Muscle layer of colon (tissue), 2 donors: ENCODE data around the gene CENPO.
A peak's percentile ranks its signal among the peaks of the same experiment; 100 is the strongest.
"Not testable (repeated sequence)": the region's sequence is repeated elsewhere in the genome, so short reads cannot be mapped to it uniquely, and the experiment has no call there.

ENCODE experiments used
- H3K27ac ChIP-seq: one replicate; pipeline ENCODE4 v1.7.0; 2013; ENCODE audit warnings: low read depth, mild to moderate bottlenecking, low read length, moderate library complexity
- H3K27me3 ChIP-seq, 2 donors: one replicate each; pipeline ENCODE4 v1.7.0; 2013; ENCODE audit warnings: low read length in 2 of 2, mild to moderate bottlenecking in 2 of 2; ENCODE audit not compliant: insufficient read depth in 2 of 2, control insufficient read depth in 1 of 2
- H3K36me3 ChIP-seq: one replicate; pipeline ENCODE4 v1.7.0; 2013; ENCODE audit warnings: mild to moderate bottlenecking, low read length; ENCODE audit not compliant: insufficient read depth
- H3K4me1 ChIP-seq: one replicate; pipeline ENCODE4 v1.7.0; 2013; ENCODE audit warnings: mild to moderate bottlenecking, low read length; ENCODE audit not compliant: insufficient read depth
- H3K4me3 ChIP-seq, 2 donors: one replicate each; pipeline ENCODE4 v1.7.0; 2013; ENCODE audit warnings: low read length in 2 of 2, low read depth in 1 of 2, mild to moderate bottlenecking in 1 of 2, moderate library complexity in 1 of 2
- H3K9ac ChIP-seq: one replicate; pipeline ENCODE4 v1.7.0; 2013; ENCODE audit warnings: low read length
- H3K9me3 ChIP-seq: one replicate; pipeline ENCODE4 v1.7.0; 2013; ENCODE audit warnings: mild to moderate bottlenecking, low read length
- donor health status: abdominal sarcoma.
- donor health status: Adenocarcinoma of cecum.

Gene CENPO

DNA sequence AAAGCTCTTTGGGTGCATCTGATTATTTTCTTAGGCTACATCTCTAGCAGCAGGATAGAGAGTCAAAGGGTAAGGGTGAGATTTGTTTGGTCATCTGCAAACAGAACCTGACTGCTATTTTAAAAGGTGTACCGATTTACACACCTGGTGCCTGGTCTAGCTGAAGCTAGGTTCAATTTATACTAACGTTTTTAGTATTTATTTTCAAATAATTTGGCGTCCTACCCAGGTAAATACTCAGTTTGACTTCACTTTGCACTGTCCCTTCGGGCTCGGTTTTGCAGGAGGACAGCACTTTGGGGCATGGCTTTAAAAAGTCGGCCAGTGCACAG, 717 bp upstream of the CENPO start:
- Histone ChIP-seq H3K9ac (peak overlapping the region; percentile 31), H3K27ac (peak overlapping the region; percentile 98), H3K36me3 (no peaks in the 10 kb centered on the region), H3K9me3 (no peaks in the 10 kb centered on the region), H3K4me3 (peak overlapping the region; percentile 61 to 81), H3K27me3 (no peaks in the 10 kb centered on the region), H3K4me1 (peaks cover 6% of the 10 kb centered on the region)

- Histone ChIP-seq H3K9ac (no peak overlapping the region), H3K27ac (peak overlapping the region; percentile 98), H3K36me3 (no peaks in the 10 kb centered on the region)
Observed at GRCh38 chr2:24793761-24794435, 673 bp downstream of the CENPO start.

DNA sequence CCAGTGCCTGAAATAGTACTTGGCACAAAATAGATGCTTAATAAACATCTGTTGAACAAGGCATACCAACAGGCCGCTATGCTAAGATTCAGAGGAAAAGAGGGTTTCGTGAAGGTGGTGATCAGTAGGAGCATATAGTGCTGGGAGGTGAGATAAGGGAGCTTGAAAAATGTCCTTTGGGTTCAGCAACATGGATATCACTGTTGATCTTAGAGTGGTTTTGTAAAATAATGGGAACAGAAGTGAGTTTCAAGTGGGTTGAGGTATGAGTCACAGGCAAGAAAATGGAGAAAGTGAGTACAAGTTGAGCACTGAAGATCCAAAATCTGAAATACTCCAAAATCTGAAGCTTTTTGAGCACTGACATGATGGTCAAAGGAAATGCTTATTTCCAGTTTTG, 4.4 kb downstream of the CENPO start:
- no peak overlapping the region for H3K4me3 ChIP-seq
- peaks cover 6% of the 10 kb centered on the region for H3K4me1 ChIP-seq
- no peaks in the 10 kb centered on the region for H3K36me3 ChIP-seq
- no peak overlapping the region for H3K27ac ChIP-seq
- H3K27me3 ChIP-seq: no peaks in the 10 kb centered on the region
- no peak overlapping the region for H3K9ac ChIP-seq
- H3K9me3 ChIP-seq: no peaks in the 10 kb centered on the region

More at GRCh38 chr2:24793761-24794435, 673 bp downstream of the CENPO start:
- H3K27me3 ChIP-seq: no peaks in the 10 kb centered on the region
- peaks cover 6% of the 10 kb centered on the region for H3K4me1 ChIP-seq
- H3K9me3 ChIP-seq: no peaks in the 10 kb centered on the region
- H3K4me3 ChIP-seq: peak overlapping the region; percentile 61 to 81

GRCh38 chr2:24800487-24800886, 7.3 kb downstream of the CENPO start:
- H3K4me3 ChIP-seq, H3K27me3 ChIP-seq: not testable (repeated sequence)

GRCh38 chr2:24805811-24806660, 12.8 kb downstream of the CENPO start:
- not testable (repeated sequence) for H3K27ac ChIP-seq, H3K36me3 ChIP-seq, H3K4me3 ChIP-seq, H3K9me3 ChIP-seq, H3K27me3 ChIP-seq, H3K4me1 ChIP-seq, H3K9ac ChIP-seq

More at GRCh38 chr2:24800487-24800886, 7.3 kb downstream of the CENPO start:
- H3K36me3 ChIP-seq, H3K9me3 ChIP-seq, H3K9ac ChIP-seq, H3K4me1 ChIP-seq, H3K27ac ChIP-seq: not testable (repeated sequence)

DNA sequence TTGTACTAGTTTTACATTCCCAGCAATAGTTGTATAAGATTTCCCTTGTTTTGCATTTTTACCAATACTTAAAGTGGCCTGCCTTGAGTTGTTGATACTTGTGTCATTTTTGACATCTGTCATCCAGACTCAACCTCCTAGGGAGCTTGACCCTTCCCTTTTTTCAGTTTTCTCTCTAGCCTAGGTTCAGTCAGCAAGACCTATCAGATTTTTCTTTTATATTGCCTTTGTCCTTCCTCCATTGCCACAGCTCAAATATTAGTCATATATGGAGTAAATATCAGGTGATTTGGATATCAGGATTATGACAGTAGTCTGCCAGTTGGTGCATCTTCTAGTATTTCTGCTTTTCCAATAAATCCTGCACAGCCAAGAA, 13.4 kb downstream of the CENPO start:
- no peak overlapping the region for H3K9ac ChIP-seq
- H3K27me3 ChIP-seq: no peaks in the 10 kb centered on the region
- no peaks in the 10 kb centered on the region for H3K36me3 ChIP-seq
- no peaks in the 10 kb centered on the region for H3K9me3 ChIP-seq
- no peaks in the 10 kb centered on the region for H3K4me1 ChIP-seq
- no peak overlapping the region for H3K27ac ChIP-seq
- no peak overlapping the region for H3K4me3 ChIP-seq

DNA sequence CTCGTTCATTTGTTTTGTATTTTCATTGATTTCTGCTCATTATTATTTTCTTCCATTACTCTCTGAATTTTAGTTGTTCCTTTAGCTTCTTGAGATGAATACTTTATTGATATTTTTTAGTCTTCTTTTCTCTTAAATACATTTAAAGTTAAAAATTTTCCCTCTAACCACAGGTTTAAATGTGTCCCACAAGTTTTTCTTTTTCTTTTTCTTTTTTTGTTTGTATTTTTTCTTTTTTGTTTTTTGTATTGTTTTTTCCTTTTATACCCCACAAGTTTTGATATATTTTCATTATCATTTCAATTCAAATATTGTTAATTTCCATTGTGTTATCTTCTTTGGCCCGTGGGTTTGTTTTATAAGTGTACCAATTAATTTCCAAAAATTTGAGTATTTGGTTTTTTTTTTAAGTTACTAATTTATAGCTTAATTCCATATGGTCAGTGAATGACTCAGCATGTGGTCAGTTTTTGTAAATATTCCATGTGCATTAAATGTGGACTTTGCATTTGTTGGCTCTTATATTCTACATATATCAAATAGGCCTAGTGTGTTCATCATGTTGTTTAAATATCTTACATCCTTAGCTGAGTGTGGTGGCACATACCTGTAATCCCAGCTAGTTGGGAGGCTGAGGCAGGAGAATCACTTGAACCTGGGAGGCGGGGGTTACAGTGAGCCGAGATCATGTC, 16.2 kb downstream of the CENPO start:
- no peaks in the 10 kb centered on the region for H3K36me3 ChIP-seq
- H3K27ac ChIP-seq: no peak overlapping the region
- no peaks in the 10 kb centered on the region for H3K4me1 ChIP-seq
- no peak overlapping the region for H3K4me3 ChIP-seq
- H3K9ac ChIP-seq: no peak overlapping the region
- no peaks in the 10 kb centered on the region for H3K9me3 ChIP-seq
- no peaks in the 10 kb centered on the region for H3K27me3 ChIP-seq

DNA sequence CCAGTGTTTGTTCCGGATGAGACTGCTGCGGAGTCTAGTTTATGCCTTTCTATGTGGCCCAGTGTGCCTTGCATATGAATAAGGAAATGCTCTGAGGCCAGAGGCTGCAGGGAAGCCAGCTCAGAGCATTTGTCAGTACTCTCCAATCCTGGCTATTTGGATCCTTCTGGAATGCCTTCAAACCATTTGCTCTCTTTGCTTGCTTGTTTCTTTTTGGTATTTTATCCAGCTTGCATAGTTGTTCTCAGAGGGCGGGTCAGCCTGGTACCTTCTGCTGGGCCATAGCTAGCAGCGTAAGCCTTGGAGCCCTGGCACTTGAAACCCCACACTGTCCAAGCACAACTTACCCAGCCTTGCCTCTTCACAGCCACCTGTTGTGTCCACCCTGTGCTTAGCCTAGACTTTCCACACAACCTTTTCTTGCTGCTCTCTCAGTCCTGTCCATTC, 20.5 kb downstream of the CENPO start:
- no peak overlapping the region for H3K27ac ChIP-seq
- no peaks in the 10 kb centered on the region for H3K9me3 ChIP-seq
- H3K9ac ChIP-seq: no peak overlapping the region
- peaks cover 6% of the 10 kb centered on the region for H3K36me3 ChIP-seq
- no peaks in the 10 kb centered on the region for H3K4me1 ChIP-seq
- no peaks in the 10 kb centered on the region for H3K27me3 ChIP-seq
- no peak overlapping the region for H3K4me3 ChIP-seq

- H3K36me3 ChIP-seq: peaks cover 8% of the 10 kb centered on the region
Observed at GRCh38 chr2:24814516-24814915, 21.3 kb downstream of the CENPO start.

DNA sequence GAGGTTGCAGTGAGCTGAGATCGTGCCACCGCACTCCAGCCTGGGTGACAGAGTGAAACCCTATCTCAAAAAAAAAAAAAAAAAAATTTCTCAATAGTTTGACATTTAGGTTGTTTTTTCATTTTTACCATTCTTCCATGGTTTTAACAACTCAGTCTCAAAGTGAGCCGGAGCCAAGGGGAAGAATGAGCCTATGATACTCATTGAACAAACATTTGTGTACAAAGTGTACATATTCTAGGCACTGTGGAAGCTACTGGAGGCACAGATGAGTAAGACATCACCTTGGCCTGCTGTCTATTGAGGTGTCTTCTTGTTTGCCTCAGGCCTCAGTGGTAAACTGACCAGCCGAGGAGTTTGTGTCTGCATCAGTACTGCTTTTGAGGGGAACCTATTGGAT, 21.9 kb downstream of the CENPO start:
- Histone ChIP-seq H3K36me3 (peaks cover 11% of the 10 kb centered on the region), H3K27me3 (no peaks in the 10 kb centered on the region), H3K27ac (no peak overlapping the region), H3K4me1 (no peaks in the 10 kb centered on the region), H3K9me3 (no peaks in the 10 kb centered on the region), H3K9ac (no peak overlapping the region), H3K4me3 (no peak overlapping the region)

More at GRCh38 chr2:24814516-24814915, 21.3 kb downstream of the CENPO start:
- Histone ChIP-seq H3K4me1 (no peaks in the 10 kb centered on the region), H3K27me3 (no peaks in the 10 kb centered on the region), H3K27ac (no peak overlapping the region), H3K4me3 (no peak overlapping the region), H3K9ac (no peak overlapping the region), H3K9me3 (no peaks in the 10 kb centered on the region)

DNA sequence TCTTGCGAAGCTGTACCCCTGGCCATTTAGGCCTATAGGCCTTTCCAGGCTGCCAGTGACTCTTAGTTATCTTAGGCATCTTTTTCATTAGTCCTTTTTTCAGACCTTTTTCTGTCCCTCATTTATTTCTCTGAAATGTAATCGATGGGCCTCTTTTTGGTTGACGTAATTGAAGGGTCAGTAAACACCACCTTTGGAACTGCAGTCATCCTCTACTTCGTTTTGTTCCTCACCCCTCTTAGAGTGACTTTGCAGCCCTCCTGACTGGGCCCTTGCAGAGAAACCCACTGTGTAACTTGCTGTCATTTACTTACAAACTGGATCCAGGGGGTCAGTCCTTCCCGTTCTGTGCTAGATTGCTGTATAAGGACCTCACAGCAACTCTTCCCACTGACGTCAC, 23.2 kb downstream of the CENPO start:
- no peaks in the 10 kb centered on the region for H3K9me3 ChIP-seq

More for the DNA sequence above, 23.2 kb downstream of the CENPO start:
- H3K4me3 ChIP-seq: no peak overlapping the region
- no peak overlapping the region for H3K9ac ChIP-seq
- H3K36me3 ChIP-seq: peaks cover 11% of the 10 kb centered on the region
- H3K4me1 ChIP-seq: no peaks in the 10 kb centered on the region
- H3K27ac ChIP-seq: no peak overlapping the region
- no peaks in the 10 kb centered on the region for H3K27me3 ChIP-seq
